HG03439 (cell line): ENCODE results near the gene WHRN.

Experiments
- ATAC-seq: cut with Tn5 transposase; IDR thresholded peaks from one replicate; pipeline ENCODE4 v1.9.1; 2021; ENCODE audit warnings: mild to moderate bottlenecking, moderate library complexity; ENCODE audit not compliant: unreplicated experiment

Gene WHRN

DNA sequence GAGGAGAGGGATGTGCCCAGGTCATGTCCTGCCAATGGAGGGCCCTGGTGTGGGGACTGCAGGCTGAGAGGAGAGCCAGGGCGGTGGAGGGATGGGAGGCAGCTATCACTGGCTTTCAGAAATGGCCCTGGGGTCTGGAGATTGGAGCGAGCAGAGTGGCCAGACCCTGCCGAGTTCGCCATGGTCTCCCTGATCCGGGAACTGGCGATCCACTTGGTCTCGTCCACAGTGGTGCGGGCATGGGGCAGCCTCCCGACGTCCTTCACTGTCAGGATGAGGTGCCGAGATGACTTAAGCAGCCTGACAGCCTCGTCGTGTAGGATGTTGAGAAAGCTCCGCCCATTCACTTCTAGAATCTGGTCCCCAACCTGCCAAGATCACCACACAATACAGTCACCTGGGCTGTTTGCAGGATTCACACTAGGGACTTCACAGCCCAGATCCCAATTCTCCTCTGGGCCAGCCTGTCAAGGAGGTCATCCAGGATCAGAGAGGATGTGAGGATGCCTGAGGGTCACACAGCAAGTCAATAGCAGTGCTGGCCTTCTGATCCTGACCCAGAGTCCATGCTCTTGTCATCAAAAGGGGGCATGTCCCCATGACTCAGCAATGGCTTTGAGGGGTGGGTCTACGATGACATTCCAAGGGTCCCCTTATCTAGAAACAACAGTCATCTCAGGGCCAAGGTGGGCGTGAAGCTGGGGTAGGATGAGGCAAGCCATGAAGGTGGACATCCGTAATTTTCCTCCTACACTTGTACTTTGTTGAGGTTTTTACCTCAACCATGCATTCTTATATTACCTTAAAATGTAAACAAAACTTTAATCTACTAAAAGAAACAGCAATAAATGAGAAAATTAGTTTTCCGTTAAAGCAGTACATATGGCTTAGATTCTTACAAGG lies 79.0 kb downstream of the WHRN start:
- ATAC-seq = no peak

DNA sequence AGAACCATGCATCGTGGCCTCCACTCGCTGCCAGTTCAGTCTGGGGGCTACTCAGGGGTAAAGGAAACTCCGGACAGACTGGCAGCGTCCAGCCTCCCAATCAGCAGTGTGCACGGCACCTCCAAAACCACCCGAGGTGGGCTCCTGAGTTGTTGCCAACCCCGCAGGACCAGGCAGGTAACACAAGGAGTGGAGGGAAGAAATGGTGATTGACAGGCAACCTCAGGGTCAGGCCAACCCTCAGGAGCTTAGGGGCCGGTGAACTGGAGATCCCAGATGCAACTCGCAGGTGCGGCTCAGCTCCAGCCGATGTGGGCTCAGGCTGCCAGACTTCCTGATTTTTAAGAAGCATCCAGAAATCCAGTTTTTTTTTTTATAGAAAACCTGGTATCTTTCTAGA lies 80.1 kb downstream of the WHRN start:
- ATAC-seq = no peak

DNA sequence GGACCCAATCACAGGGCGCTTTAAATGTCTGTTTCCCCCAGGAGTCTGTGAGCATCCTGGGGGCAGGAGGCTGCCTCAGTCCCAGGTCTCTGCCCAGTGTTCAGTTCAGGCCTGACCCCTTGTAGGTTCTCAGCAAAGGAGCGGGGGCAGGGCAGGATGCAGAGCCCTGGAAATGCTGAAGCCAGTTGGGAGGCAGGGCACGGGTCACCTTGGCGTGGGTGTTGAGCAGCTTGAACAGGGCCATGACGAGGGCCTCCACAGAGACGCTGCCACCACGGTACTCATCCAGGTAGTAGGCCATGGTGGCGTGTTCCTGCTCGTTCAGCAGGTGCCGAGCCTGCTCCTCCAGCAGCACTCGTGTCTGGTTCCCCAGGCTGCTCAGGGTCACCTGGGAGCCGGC lies 81.1 kb downstream of the WHRN start:
- ATAC-seq = no peak

DNA sequence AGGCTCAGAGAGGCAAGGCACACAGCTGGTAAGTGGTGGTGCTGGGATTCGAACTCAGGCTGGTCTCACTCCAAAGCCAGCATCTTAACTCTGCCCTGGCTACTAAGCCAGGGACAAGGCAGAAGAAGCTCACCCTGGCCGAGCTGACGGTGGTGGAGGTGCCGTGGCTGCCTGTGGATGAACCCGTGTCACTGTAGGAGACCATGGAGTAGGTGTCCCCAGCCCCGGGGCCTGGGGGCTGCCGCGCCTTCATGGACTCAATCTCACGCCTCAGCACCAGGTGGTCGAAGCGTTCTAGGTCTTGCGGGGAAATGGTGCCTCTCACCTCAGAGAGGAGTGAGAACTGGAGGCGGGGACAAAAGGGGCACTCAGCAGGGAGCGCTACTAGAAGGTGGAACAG lies 82.1 kb downstream of the WHRN start:
- ATAC-seq = no peak

DNA sequence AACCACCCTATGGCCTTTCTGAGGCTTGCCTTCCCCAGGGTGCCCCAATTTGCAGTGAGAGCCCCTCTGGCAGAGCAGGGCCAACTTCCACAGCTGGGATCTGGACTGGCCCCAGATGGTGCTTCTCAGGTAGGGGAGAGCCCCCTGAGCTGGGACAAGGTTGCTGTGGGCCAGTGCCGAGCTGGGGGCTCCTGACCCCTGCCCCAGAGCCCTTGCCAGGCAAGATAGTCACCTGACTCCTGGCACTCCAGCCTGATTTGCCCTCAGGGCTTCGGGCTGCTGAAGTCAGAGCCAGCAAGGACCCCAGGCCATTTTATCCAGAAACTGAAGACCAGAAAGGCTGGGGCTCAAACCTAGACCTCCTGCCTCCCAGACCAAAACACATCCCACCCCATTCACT lies 84.1 kb downstream of the WHRN start:
- no peak for ATAC-seq

DNA sequence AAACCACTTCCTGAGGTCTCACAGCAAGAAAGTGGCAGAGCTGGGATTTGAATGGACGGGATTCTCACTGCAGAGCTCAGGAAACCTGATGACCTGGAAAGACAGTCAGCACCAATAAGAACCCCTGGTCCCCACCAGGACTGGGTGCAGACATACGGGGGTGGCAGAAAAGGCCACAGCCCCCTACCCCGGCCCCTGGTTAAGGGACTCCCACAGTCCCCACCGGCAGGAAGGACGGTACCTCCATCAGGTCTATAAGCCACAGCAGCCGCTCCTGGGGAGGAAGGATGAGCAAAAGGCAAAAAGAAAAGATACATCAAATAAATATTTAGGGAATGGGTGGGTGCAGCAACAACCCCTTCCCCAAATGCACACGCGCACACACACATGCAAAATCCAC lies 85.5 kb downstream of the WHRN start:
- ATAC-seq = no peak

DNA sequence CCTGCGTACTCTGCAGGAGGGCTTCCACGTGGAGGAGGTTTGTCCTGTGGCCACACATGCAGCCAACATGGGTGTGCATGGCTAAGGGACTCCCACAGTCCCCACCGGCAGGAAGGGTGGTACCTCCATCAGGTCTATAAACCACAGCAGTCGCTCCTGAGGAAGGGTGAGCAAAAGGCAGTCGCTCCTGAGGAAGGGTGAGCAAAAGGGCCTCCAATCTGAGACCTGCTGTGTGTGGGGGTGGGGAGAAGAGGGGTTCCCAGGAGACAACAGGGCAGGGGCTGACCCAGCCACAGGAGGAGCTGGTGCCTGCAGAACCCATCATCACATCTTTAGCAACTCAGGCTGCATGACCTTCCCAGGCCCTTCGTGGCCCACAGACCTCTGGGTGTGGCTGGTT lies 87.2 kb downstream of the WHRN start:
- ATAC-seq = no peak

DNA sequence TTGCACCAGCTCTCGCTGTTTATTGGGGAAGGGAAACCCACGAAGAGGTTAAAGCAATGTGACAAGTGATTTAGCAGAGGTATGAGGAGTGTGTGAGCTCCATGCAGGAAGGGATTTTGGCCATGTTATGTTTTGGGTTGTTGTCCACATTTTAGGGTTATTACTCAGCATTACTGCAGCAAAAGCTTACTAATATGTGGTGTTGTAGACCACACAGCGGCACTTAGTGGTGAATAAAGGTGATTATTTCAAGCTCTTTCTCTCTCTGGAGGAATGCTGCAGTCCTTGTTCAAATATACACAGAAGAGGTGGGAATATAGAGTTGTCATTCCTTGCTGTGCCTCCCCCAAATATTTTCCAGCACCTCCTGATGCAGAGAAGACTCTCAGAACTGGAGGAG lies 87.8 kb downstream of the WHRN start:
- ATAC-seq = no peak

DNA sequence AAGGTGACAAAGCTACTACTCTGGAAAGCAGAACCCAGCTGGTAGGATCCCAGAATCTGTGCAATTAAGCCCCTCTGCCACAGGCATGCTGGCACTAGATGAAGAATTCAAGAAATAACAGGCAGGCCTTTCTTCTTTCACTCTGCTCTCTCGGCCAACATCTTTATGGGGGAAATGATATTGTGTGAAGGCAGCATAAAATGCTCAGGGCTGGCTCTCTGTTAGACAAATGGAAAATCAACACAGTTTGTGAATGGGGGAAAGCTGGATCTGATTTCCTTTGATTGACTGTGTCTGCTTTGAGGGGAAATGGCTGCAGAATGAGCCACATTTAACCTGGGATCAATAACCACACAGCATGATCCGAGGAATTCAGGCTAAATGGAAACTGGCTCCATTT lies 88.4 kb downstream of the WHRN start:
- no peak for ATAC-seq

DNA sequence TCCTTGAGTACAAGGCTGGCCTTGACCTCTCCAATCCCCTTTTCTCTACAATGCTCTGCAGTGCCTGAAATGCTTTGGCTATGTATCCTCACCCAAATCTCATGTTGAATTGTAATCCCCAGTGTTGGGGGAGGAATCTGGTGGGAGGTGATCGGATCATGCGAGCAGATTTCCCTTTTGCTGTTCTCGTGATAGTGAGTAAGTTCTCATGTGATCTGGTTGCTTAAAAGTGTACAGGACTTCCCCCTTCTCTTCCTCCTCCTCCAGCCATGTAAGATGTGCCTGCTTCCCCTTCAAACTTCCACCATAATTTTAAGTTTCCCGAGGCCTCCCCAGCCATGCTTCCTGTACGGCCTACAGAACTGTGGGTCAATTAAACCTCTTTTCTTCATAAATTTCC lies 89.0 kb downstream of the WHRN start:
- ATAC-seq = no peak

DNA sequence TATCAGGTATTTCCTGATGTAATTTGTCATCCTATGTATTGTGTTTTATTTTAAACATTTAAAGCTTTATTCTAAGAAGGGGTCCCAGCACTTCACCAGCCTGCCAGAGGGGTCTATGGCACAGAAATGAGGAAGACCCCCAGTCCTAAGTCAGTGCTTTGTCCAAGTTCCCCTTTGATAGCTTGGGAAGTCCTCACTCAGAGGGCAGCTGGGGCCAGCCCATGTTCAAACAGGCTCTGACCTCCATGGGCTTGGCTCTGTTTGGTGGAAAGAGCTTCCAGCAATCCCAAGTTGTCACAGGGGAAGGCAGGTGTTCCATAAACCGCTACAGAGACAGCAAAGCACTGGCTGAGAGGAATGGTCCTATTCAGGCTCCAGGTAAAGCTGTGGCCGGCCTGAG lies 90.9 kb downstream of the WHRN start:
- ATAC-seq = no peak

DNA sequence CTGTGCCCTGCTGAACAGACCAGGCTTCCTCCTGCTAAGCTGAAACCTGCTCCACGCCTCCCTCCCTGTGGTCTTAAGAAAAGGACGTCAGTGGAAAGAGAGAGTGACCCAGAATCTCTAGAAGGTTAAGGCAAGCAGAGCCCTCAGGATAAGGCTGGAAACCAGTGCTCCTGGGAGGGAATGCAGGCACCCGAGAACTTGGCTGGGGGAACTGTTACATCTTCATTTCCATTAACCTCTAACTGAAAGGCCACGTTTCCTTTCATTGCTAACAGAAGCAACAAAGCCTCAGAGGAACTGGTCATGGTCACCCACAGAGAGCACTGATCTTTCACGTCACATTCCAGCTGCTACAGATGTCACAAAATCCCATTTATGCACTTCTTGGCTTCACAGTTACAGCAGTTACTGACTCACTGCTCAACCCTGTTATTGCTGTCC lies 91.4 kb downstream of the WHRN start:
- ATAC-seq = no peak

DNA sequence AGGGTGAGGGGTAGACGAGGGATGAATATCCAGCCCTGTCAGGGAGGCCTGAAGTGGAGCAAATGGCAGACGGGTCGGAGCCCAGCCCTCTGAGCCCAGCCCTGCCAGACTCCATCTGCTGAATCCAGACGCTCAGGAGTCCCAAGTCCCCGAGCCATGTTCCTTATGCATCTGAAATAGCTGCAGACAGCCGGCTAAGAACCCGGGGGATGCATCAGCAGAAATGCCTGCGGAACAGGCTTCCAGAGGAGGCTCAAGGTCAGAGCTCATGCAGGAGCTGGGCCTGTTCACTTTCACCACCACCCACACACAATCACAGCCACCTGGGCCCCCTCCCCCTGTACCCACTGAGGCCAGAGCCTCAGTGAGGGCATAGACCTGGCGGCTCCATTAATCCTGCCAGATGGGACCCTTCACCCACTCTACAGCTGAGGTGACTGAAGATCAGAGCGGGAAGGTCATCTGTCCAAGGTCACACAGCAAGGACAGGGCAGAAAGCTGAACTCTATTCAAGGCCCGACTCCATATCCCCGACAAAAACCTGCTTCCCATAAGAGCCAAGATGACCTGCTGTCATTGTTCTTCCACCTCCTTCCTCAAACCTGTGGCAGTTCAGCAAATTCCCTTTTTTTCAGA lies 93.1 kb downstream of the WHRN start:
- ATAC-seq = no peak

DNA sequence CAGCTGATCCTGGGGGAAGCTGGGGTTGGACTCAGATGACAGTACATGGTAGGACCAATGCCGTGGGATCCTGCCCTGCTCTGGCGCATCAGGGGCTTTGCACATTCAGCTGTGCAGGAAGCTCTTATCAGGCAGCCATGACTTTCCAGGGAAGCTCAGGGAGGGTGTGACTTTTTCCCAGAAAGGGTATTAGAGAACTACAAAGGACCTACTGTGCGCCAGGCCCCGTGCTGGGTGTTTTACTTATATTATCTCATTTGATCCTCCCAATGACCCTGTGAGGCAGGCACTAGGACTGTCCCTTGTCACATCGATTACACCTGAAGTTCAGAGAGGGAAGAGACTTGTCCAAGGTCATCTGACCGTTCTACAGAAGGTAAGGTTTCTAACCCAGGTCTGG lies 93.8 kb downstream of the WHRN start:
- ATAC-seq = no peak

DNA sequence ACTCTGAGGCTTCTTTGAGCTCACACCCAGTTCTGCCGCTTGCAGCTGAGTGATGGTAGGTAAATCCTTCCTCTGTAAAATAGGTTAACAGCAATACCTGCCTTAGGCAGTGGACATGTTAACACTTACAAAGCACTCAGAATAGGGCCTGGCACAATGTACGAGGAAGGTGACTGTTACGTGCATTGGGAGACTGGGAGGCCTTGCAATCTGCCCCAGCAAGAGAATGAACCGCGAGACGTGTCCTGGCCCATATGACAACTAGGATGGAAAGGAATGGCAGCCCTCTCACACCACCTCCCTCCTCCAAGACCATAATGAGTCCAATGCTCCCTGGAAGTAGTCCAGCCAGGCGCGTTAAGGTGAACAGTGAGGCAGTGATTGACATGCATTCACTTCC lies 94.4 kb downstream of the WHRN start:
- ATAC-seq = no peak

DNA sequence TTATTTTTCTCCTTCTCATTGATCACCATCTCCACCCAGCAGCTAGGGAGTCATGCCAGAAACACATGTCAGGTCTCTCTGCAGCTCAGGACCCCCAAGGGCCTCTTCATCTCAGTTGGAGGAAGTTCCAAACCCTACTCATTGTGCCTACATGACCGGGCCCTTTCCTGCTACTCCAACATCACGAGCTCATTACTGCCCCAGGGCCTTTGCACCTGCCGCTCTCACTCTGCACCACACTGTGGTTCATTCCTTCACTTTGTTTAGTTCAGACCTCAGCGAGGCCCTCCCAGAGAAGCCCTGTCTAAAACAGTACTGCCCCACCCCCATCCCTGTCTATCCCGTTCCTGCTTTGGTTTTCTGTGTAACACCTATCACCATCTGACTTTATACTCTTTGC lies 95.4 kb downstream of the WHRN start:
- ATAC-seq = no peak

DNA sequence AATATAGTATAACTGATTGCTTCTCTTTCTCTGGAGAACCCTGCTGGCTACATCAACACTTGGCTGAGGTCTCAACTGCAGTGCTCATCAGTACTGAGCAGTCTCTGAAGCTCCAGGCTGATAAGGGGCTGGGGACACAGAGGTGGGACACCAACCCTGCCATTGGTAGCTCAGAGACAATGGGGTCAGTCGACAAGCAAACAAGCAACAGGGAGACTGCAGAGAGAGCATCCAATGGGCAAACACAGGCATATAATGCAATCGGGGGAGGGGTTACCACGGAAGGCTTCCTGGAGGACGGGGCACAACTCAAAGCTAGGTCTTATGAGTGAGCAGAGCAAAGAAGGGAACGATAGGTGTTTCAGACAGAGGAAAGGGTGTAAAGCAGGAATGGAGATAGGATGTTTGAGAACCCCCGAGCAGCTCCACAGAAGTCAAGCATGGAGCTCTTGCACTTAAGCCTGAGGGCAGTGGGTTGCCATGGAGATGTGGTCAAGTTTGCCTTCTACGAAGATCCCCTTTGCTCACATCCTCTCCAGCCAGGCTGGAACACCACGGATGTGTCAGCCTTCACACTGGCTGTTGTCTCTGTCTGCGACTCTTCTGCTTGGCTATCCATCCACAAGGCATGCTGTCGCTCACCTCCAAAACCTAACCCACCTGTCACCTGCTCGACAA lies 96.0 kb downstream of the WHRN start:
- ATAC-seq = no peak

DNA sequence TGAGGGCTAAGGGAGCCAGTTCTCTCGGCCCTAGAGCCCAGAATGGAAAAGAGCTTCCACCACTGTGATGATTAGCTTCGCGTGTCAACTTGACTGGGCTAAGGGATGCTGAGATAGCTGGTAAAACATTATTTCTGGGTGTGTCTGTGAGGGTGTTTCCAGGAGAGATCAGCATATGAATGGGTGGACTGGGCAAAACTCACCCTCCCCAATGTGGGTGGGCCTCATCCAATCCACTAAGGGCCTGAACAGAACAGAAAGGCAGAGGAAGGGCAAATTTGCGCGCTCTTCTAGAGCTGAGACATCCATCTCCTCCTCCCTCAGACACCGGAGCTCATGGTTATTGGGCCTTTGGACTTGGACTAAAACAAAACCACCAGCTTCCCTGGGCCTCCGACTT lies 96.6 kb downstream of the WHRN start:
- ATAC-seq = no peak

DNA sequence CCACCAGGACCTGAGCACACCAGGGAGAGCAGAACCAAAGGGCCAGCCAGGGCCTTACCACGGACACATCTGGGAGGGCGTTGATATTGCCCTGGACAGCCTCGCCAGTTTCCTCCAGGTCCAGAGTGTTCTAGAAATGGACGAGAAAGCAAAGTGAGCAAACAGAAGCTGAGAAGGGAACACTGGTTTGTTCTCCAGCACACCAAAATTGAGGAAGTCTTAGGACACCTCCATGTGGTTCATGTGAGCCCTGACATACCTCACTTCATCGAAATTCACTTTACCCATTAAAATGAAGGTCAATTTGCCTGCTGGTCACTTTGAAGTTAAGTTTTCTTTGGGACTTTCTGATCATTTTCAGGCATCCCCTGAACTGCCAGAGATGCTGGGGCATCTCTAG lies 97.4 kb downstream of the WHRN start:
- no peak for ATAC-seq

DNA sequence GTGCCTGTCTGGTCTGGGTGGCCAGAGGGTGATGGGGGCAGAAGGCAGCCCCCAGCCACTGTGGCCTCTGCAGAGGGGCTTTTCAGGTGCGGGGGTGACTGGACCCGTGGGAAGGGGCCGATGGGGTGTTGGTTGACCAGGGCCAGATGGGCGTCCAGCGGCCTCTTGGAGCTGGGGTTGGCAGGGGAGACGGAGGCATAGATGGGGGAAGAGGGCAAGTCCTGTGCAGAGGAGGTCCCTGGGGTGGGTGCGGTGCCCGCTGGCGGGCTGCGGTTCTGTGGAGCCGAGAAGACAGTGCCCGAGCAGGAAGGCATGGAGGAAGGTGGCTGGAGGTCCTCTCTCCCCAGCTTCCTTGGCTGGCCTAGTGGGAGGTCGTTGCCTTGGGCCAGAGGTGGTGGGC lies 98.8 kb downstream of the WHRN start:
- no peak for ATAC-seq

DNA sequence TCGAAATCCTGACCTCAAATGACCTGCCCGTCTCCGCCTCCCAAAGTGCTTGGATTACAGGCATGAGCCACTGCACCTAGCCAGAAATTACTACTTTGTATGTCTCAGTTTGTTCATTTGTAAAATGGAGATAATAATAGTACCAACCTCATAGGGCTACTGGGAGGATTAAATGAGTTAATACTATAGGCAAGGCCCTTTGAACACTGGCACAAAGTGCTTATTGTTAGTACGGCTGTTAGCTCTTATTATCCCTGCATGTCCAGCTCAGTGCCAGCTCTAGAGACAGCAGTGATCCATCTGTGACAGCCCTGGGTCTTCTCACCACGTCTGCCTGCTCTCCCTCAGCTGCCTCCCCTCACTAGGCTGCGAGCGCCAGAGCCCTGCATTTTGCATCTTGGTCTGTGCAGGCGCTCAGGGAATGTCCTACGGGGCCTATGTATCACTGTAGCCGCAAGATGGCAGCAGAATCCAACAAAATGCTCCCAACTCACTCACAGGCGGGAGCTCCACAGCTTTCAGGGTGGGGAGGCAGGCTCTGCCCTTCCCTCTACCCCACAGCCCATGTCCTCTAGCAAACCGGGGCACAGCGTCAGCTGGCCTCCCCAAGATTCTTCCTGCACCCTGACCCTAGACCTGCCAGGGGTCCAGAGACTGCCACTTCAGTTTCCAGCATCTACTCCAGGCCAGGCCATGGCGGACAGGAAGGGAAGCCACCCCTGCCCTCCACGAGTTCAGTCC lies 99.8 kb downstream of the WHRN start:
- peak; percentile 75 for ATAC-seq
